Activated T-helper 1 cell treated with anti-CD3 and anti-CD28 coated beads, Interleukin-2, amount 50 U/mL, for 16 hours (primary cell): ENCODE measurements around the gene PLSCR3.

Source experiments
- DNase-seq, 2 donors: peaks; one replicate each; pipeline ENCODE4 v3.0.0-alpha.2; 2020; ENCODE audit warnings: low read depth in 1 of 2, low spot score in 1 of 2

PLSCR3 gene

GRCh38 chr17:7407082-7407481 lies 12.8 kb upstream of the PLSCR3 start:
- no peak for DNase-seq

DNA sequence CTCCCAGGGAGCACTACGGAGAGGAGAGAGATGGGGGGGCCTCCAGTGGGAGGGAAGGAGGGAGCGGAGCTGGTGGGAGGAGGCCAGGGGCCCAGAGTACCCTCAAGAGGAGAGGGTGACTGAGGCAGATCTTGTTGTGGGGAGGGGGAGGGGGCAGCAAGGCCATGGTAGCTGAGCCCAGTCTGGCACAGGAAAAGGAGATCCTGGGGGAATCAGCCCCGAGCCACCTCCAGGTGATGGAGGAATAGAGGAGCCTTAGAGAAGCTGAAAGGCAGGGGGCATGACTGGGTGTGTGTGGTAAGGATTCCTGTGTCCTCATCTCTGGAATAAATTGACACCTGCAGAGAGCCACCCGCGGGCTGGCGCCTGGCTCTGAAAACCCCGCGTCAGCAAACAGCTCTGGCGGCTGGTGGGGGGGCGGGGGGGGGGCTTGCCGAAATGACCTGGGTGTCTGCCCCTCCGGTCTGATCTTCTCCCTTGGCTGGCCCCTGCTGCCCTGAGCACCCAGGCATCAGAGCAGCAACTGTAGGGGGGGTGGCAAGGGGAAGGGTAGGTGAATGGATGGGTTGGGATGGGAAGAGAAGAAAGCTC lies 12.0 kb upstream of the PLSCR3 start:
- DNase-seq: no peak

- no peak for DNase-seq
These were observed 11.3 kb upstream of the PLSCR3 start for GRCh38 chr17:7405350-7406234.

DNA sequence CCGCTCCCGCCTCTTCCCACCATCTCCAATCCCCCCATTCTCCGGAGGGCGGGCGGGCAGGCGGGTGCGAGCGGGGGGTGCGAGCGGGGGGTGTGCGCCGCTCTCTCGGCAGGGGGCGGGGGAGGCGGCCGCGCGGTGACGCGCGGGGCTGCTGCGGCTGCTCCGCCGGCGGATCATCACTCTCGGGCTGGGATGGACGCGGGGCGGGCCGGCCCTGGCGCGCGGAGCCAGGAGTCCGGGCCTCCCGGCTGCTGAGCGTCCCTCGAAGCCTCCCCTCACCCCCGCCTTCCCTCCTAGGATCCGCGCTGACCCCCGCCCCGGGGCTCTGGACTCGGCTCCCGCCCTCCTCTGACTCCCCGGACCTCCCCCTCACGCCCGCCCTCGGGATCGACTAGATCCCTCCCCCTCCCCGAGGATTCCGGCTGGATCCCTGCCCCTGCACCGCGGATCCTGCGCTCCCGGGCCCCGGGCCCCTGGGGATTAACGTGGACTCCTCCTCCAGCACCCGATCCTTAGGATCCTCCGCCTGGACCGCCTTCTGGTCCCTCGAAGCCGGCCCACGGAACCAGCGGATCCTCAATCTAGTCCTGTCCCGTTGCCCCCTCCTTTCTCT lies 10.5 kb upstream of the PLSCR3 start:
- DNase-seq: peak; percentile 44 to 65

GRCh38 chr17:7403977-7404736 lies 9.8 kb upstream of the PLSCR3 start, which contains the start of gene TMEM256:
Gene TMEM256, minus strand, starts transcription at chr17:7404097. Its CDS starts 13 bp downstream, at chr17:7404084.
- peak; percentile 90 to 91 for DNase-seq

DNA sequence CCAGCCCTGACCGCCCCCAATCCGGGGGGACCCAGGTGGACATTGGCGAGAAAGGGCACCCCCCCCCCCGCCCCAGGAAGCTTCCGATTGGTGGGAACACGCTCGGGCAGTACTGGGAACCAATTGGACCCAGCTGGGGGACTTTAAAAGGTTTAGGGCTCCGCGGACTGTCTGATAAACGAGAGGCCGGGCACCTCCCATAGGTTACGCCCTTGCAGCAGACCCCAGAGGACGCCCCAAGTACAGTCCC lies 9.3 kb upstream of the PLSCR3 start:
- no peak for DNase-seq

DNA sequence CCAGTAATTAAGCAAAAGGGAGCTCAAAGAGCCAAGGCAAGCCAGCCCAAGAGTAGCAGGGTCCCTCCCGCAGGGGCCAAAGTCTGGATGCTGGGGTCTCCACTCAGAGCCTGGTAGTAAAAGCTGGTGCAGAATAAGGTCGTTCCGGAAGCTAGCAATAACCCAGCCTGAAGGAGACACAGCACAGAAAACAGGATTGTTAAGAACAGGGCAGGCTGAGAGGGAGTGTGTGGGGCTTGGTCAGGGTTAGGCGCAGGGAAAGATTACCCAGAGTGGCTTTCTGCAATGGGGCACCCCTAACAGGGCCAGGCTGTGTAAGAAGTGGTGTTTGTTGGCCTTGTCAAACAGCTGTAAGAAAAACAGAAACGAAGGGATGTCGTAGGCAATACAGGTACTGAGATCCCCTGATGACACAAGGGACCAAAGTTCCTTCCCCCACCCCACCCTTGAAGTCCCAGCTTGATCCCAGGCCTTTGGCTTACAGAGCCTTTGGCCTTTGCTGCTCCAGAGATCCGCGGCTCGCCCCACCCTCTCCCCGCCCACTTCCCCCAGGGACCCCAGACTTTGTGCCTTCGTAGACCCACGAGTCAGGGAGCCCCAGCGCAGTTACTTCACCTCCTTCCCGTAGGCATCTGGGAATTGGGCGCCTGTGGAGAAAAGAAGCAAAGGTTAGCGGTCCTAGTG lies 8.9 kb upstream of the PLSCR3 start:
- no peak for DNase-seq

DNA sequence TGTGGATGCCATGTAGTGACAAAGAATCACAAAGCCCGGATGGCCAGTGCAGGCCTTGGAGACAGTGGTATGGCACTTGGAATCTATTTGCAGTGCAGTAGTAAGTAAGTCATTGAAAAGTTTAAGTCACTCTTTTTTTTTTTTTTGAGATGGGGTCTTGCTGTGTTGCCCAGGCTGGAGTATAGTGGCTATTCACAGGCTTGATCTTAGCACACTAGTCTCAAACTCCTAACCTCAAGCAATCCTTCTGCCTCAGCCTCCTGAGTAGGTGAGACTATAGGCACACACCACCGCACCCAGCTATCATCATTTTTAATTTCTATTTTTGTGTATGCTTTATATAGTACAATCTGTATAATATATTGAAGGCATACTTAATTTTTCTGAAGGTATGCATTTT lies 4.3 kb upstream of the PLSCR3 start:
- no peak for DNase-seq

GRCh38 chr17:7396147-7396546 lies 1.8 kb upstream of the PLSCR3 start:
- no peak for DNase-seq

GRCh38 chr17:7393613-7394451 lies 493 bp downstream of the PLSCR3 start:
- DNase-seq: peak; percentile 34 to 39

DNA sequence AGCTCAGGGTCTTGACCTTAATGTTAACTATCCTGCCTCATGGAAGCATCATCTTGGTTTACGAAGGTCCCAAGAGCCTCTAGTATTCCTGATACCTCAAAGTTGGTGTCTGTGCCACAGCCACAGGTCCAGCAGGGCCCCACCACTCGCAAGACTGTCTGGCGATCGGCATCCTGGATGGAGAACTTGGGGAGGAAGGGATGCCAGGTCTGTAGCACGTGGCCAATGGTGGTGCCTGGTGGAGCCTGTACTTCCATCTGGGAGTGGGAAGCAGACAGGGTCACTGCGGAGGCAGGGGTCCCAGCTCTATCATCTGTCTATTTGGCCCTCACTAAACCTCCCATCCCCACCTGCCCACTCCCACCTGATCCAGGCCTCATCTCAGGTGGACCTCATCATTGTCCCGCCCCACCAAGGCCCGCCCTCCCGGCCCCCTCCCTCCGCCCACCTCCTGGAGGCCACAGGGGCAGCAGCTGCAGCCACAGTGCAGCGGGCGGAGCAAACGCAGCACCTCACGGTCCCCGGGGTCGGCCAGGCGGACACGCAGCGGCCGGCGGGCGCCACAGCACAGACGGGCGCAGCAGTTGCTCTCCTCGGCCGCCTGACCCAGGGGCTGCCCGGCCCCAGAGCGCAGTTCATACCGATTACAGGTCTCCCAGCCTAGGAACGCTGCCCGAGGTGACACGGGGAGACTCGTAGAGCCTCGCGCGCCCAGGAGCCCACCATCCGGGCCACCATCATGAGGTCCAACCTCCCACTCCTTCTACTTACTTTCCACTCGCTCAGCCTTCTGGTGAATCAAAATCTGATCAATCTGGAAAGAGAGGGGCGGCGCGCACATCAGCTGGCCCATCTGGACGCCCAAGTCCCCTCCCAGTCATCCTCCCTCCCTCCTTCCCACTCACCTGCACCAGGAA lies 1.4 kb downstream of the PLSCR3 start:
- no peak for DNase-seq

GRCh38 chr17:7391307-7391706 lies 3.0 kb downstream of the PLSCR3 start:
- no peak for DNase-seq

DNA sequence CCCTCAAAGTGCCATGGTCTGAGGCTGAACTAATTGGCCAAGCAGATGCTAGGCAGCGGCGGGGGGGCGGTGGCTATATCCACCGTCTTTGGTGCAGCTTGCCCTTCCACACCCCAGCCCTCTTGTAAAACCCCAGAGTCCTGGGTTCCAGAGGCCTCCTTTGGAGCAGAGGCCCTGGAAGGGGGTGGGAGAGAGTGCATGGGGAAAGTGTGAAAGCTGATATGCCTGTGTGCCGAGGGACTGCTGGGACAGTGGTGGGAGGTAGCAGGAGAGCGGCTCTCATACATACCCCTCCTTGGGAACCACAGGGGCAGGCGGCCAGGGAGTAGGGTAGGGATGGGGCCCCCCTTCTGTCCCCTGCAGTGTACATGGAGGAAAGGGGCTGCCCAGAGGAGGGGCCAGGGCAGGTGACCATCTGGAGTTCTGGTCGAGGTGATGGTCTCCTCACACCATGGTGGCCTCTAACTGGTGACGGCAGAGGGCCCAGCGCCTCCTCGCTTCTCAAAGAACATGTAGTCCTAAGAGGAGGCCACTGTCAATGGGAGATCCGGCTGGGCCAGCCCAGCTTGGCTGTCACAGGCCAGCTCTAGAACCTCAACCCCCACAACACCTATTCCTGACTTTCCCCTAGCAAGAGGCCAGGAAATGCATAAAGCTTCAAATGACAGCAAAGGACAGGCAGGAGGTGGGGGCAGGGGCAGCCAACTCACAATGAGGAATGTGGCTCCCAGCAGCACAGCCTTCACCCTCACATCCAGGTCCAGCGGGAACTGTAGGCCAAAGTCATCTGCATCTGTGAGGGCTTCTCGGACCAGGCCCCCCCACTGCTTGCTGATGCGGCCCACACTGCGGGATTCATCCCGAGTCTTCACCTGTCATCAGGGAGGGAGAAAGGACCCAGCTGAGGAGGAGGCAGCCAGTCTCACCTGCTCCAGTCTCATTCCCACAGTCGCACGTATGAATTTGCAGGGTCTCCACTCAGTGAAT lies 4.1 kb downstream of the PLSCR3 start:
- DNase-seq: no peak

DNA sequence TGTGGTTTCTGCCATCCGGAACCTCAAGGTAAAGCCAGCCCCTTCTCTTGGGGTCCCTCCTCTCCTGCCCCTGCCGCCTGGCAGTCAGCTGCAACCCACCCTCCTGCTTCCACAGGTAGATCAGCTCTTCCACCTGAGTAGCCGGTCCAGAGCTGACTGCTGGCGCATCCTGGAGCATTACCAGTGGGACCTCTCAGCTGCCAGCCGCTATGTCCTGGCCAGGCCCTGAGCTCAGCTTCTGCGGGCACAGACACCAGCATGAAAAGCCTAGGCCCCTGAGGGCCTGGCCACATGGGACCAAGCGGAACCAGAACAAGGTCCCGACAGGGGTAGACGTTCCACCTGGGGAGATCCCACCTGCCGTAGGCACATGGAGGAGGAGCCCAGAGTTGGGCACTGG lies 5.5 kb downstream of the PLSCR3 start:
- no peak for DNase-seq

DNA sequence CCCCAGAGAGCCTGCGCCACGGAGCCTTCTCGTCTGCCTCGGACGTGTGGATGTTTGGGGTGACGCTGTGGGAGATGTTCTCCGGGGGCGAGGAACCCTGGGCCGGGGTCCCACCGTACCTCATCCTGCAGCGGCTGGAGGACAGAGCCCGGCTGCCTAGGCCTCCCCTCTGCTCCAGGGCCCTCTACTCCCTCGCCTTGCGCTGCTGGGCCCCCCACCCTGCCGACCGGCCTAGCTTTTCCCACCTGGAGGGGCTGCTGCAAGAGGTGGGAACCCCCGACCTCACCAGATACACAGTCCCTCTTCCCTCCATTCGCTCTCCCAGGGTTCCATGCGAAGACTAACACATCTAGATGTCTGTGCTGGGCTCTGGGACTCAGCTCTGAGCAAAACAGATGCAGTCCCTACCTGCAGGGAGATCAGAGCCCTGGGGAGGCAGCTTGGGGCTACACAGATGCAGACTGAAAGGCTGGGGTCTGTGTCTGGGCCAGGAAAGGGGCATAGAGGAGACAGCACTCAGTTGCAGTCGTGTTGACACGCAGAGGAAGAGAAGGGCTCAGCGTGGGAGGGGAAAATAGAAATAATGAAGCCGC lies 9.7 kb downstream of the PLSCR3 start:
- DNase-seq: no peak

DNA sequence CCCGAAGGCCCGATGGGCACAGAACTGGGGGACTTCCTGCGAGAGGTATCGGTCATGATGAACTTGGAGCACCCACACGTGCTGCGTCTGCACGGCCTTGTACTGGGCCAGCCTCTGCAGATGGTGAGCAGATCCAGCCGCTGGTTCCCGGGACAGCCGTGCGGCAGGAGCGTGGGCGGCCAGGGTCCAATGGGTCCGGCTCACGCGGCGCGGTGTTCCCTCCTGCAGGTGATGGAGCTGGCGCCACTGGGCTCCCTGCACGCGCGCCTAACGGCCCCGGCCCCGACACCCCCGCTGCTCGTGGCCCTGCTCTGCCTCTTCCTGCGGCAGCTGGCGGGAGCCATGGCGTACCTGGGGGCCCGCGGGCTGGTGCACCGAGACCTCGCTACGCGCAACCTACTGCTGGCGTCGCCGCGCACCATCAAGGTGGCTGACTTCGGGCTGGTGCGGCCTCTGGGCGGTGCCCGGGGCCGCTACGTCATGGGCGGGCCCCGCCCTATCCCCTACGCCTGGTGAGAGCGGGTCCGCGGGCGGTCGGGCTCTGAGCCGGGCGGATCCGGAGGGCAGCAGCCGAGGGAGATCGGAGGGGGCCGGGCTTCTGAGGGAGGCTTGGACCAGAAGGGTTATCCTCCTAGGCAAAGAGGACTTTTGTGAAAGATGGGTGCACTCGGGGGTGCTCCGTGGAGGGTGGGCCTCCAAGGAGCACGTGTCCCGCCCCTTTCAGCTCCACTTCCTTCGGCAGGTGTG lies 10.4 kb downstream of the PLSCR3 start:
- peak; percentile 57 to 71 for DNase-seq

GRCh38 chr17:7383371-7383741 lies 11.0 kb downstream of the PLSCR3 start:
- no peak for DNase-seq
